GM23248 (cell line): Measurements from ENCODE around the gene KLF7.

Experiments used
- EZH2 ChIP-seq: fragments of 200-600 bp; sonication (generic); IDR thresholded peaks from 2 replicates; pipeline ENCODE4 v1.6.1; 2018; ENCODE audit warnings: antibody characterized with exemption, mild to moderate bottlenecking; ENCODE audit not compliant: insufficient read depth, poor library complexity, severe bottlenecking
- EZH2phosphoT487 ChIP-seq: fragments of 200-600 bp; sonication (generic); IDR thresholded peaks from 2 replicates; pipeline ENCODE4 v1.6.1; 2018; ENCODE audit warnings: antibody characterized with exemption, moderate library complexity, mild to moderate bottlenecking, low read depth; ENCODE audit not compliant: insufficient read depth

- TF ChIP-seq EZH2 = no peak
- no peak for TF ChIP-seq EZH2phosphoT487
Observed at GRCh38 chr2:207088839-207089238, 76.9 kb downstream of the KLF7 start.
